Stimulated activated memory B cell treated with anti-CD40 and anti-IgM and Interleukin-4, amounts not matched to agents 10 μg/mL and 1 μg/mL and 100 μg/mL, for 72 hours (primary cell): ENCODE measurements around the gene SHISA8.
A peak's percentile ranks its signal among the peaks of the same experiment; 100 is the strongest.

Experiments
- ATAC-seq: fragments of 150-1000 bp; cut with Tn5 transposase; 2 replicates; pipeline ENCODE4 v1.10.0; 2021
- H3K27ac Mint-ChIP-seq: one replicate; pipeline ENCODE4 v1.8.0; 2022; ENCODE audit warnings: mild to moderate bottlenecking, mixed read lengths
- H3K27me3 Mint-ChIP-seq: one replicate; pipeline ENCODE4 v1.8.0; 2022; ENCODE audit warnings: mixed read lengths
- H3K36me3 Mint-ChIP-seq: one replicate; pipeline ENCODE4 v1.8.0; 2022; ENCODE audit warnings: mixed read lengths
- H3K4me1 Mint-ChIP-seq: one replicate; pipeline ENCODE4 v1.8.0; 2022; ENCODE audit warnings: mixed read lengths
- H3K4me3 Mint-ChIP-seq: one replicate; pipeline ENCODE4 v1.8.0; 2022; ENCODE audit warnings: mild to moderate bottlenecking, moderate library complexity, mixed read lengths
- H3K9me3 Mint-ChIP-seq: one replicate; pipeline ENCODE4 v1.8.0; 2022; ENCODE audit warnings: mixed read lengths

The SHISA8 gene

GRCh38 chr22:41923595-41924276 lies 8.9 kb upstream of the SHISA8 start:
- H3K27ac Mint-ChIP-seq: peak overlapping the region; percentile 96
- no peak for ATAC-seq
- H3K27me3 Mint-ChIP-seq: no peaks in the 10 kb centered on the region
- H3K4me1 Mint-ChIP-seq: peaks cover 76% of the 10 kb centered on the region
- peaks cover 42% of the 10 kb centered on the region for H3K36me3 Mint-ChIP-seq
- H3K9me3 Mint-ChIP-seq: no peaks in the 10 kb centered on the region
- peak overlapping the region; percentile 92 for H3K4me3 Mint-ChIP-seq

DNA sequence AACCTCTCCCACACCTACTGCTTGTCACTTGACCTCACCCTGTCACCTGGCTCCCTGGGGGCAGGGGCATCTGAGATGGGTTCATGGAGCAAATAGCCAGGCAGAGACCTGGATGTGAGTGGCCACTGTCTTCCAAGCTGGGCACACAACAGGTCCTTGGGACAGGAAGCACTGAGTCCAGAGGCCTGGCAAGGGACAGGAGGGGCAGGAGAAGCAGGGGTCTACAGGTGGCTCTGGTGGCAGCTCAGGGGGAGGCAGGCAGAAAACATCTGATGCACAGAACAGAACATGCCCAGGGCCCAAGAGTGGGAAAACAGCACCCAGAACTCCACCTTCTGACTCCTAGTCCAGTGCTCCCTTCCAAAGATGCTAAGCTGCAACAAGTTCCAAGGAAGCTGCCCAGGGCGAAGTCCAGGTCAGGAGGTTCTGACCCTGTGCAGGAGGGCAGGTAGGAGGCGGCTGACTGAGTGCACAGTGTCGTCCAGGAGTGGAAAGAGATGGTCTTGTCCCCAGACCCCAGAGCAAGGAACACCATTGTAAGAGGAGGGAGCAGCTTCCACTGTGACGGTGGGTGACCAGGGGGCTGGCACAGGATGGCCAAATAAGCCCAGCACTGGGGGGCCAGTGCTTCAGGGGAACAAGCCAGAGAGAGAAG lies 8.2 kb upstream of the SHISA8 start:
- Mint-ChIP-seq H3K4me1 (peaks cover 76% of the 10 kb centered on the region), H3K27me3 (no peaks in the 10 kb centered on the region), H3K9me3 (no peaks in the 10 kb centered on the region), H3K27ac (peak overlapping the region; percentile 96), H3K36me3 (peaks cover 42% of the 10 kb centered on the region), H3K4me3 (peak overlapping the region; percentile 92)
- no peak for ATAC-seq

- Mint-ChIP-seq H3K4me1 (peaks cover 76% of the 10 kb centered on the region), H3K27ac (peak overlapping the region; percentile 96), H3K27me3 (no peaks in the 10 kb centered on the region), H3K9me3 (no peaks in the 10 kb centered on the region), H3K36me3 (peaks cover 42% of the 10 kb centered on the region), H3K4me3 (peak overlapping the region; percentile 92)
- no peak for ATAC-seq
Observed at GRCh38 chr22:41922328-41922727, 7.5 kb upstream of the SHISA8 start.

GRCh38 chr22:41920271-41920976 lies 5.5 kb upstream of the SHISA8 start:
- H3K27ac Mint-ChIP-seq: peak overlapping the region; percentile 96
- peaks cover 88% of the 10 kb centered on the region for H3K4me1 Mint-ChIP-seq
- ATAC-seq: peak; percentile 38
- H3K36me3 Mint-ChIP-seq: peaks cover 35% of the 10 kb centered on the region
- H3K9me3 Mint-ChIP-seq: no peaks in the 10 kb centered on the region
- no peaks in the 10 kb centered on the region for H3K27me3 Mint-ChIP-seq
- H3K4me3 Mint-ChIP-seq: peak overlapping the region; percentile 73

DNA sequence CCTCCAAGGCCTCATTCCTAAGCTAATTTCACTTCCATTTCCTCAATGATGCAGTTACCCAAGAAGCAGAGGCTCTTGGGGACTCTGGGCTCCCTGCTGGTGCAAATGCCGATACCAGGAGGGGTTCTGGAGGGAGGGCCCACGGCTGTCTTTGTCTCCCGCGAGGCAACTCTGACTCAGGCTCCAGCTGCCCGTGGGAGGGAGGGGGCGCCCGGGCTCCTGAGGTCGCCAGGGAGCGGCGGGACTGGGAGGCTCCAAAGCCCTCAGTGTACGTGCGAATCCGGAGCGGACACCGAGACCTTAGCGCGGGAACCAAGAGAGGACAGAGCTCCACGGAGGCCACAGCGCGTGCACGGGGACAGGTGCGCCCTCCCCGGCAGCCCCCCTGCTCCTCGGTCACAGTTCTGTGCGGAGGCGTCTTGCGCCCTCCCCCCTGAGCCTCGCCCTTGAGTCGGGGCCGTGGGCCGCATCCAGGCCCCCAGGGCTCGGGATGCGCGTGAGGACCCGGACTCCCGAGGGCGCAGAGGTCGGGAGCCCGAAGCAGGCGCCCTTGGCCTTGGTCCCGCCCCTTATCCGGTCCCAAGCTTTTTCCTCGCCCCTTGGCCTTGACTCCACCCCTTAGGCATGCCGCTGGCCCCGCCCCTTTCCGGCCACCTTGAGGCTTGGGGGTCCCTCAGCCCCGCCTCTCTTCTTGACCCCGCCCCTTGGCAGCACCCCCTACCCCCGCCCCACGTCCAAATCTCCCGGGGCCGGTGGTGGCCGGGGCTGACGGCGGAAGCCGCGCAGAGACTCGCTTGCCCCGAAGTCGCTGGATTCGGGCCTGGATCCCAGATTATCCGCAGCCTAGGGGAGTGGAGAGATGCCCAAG lies 4.7 kb upstream of the SHISA8 start:
- peak overlapping the region; percentile 96 for H3K27ac Mint-ChIP-seq

GRCh38 chr22:41917903-41918791 lies 3.3 kb upstream of the SHISA8 start:
- Mint-ChIP-seq H3K9me3 (no peaks in the 10 kb centered on the region), H3K27ac (peak overlapping the region; percentile 96), H3K27me3 (peaks cover under 1% of the 10 kb centered on the region), H3K4me1 (peaks cover 80% of the 10 kb centered on the region), H3K36me3 (peaks cover 21% of the 10 kb centered on the region), H3K4me3 (peak overlapping the region; percentile 73)
- no peak for ATAC-seq

More for the DNA sequence above, 4.7 kb upstream of the SHISA8 start:
- Mint-ChIP-seq H3K4me1 (peaks cover 84% of the 10 kb centered on the region), H3K27me3 (no peaks in the 10 kb centered on the region), H3K4me3 (peak overlapping the region; percentile 73), H3K36me3 (peaks cover 27% of the 10 kb centered on the region), H3K9me3 (no peaks in the 10 kb centered on the region)
- ATAC-seq: peak; percentile 74

- Mint-ChIP-seq H3K9me3 (no peaks in the 10 kb centered on the region), H3K4me1 (peaks cover 80% of the 10 kb centered on the region), H3K4me3 (peak overlapping the region; percentile 73), H3K36me3 (peaks cover 21% of the 10 kb centered on the region), H3K27ac (peak overlapping the region; percentile 96), H3K27me3 (peaks cover 8% of the 10 kb centered on the region)
- no peak for ATAC-seq
Observed at GRCh38 chr22:41917375-41917902, 2.6 kb upstream of the SHISA8 start.

DNA sequence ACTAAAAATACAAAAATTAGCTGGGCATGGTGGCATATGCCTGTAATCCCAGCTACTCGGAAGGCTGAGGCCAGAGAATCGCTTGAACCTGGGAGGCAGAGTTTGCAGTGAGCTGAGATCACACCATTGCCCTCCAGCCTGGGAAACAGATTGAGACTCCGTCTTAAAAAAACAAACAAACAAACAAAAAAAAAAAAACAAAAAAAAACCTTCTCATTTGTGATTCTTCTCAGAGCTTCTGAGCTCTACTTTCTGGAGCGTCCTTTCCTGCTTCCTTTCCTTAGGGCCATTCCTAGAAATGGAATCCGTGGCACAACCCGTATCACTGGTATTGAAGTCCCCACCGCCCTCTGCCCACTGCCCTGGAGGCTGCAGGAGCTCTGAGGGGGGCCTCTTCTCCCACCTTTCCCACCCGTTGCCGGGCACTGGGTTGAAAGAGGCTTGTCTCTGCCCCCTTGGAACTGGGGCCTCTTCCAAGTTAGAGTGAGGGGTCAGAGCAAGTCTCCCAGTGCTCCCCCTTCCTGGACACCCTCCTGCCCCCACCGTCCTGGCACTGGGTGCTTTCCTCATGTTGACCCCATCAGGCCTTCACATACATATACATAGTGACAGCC lies 2.0 kb upstream of the SHISA8 start:
- peaks cover 80% of the 10 kb centered on the region for H3K4me1 Mint-ChIP-seq
- H3K36me3 Mint-ChIP-seq: peaks cover 20% of the 10 kb centered on the region
- no peaks in the 10 kb centered on the region for H3K9me3 Mint-ChIP-seq
- no peak for ATAC-seq
- peak overlapping the region; percentile 96 for H3K27ac Mint-ChIP-seq
- no peak overlapping the region for H3K4me3 Mint-ChIP-seq
- H3K27me3 Mint-ChIP-seq: peaks cover 13% of the 10 kb centered on the region

DNA sequence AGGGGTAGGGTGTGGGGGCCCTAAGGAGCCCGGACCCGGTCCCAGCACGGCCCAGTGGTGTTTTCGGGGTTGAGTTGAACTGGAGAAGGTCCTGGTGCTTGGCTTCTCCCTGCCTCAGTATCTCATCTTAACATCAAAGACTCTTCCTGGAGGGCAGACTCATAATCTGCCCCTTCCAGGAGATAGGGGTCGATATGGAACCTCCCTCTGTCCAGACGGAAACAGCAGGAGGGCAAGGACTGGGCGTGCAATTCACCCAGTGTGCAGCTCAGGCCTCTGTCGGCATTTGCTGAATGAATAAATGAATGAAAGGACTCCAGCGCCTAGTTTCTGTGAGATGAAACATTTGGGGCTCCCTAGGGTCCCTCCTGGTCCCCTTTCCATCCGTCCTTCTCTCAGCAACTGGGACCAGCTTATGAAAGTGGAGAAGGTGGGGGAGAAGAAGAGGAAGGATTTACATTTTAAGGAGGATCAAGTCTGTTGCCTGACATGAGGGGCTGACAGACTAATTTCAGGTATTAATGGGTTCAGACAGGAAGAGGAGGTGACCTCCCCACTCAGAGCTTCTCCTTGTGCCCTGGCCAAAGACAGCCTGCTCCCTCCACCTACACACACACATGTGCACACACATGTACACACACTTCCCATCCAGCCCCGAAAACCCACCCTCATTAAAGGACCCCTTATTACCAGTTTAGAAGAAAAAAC lies 1.1 kb upstream of the SHISA8 start:
- Mint-ChIP-seq H3K4me3 (peak overlapping the region; percentile 65), H3K36me3 (peaks cover 13% of the 10 kb centered on the region), H3K9me3 (no peaks in the 10 kb centered on the region), H3K4me1 (peaks cover 80% of the 10 kb centered on the region), H3K27me3 (peaks cover 22% of the 10 kb centered on the region), H3K27ac (peak overlapping the region; percentile 96)
- no peak for ATAC-seq

DNA sequence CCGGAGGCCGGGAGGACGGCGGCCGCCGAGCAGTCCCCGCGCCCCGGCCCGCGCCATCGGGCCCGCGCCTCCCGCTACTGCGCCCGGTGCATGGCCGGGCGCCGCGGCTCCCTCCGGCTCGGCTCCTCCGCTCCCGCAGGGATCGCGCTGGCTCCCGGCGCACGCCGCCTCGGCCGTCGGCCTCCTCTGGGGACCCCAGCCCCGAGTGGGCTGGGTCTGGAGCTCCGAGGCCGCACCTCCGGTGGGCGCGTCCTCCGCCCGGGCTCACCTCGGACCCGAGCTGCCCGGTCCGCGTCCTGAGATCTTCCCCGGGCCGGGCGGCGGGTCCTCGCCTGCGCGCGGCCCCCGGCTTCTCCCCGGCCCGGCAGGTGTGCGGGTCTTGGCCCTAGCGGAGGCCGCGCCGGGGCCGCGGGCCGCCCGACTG lies 251 bp downstream of the SHISA8 start:
- Mint-ChIP-seq H3K27me3 (peaks cover 22% of the 10 kb centered on the region), H3K36me3 (peaks cover 12% of the 10 kb centered on the region), H3K4me1 (peaks cover 71% of the 10 kb centered on the region), H3K27ac (no peak overlapping the region), H3K4me3 (no peak overlapping the region), H3K9me3 (no peaks in the 10 kb centered on the region)
- no peak for ATAC-seq

DNA sequence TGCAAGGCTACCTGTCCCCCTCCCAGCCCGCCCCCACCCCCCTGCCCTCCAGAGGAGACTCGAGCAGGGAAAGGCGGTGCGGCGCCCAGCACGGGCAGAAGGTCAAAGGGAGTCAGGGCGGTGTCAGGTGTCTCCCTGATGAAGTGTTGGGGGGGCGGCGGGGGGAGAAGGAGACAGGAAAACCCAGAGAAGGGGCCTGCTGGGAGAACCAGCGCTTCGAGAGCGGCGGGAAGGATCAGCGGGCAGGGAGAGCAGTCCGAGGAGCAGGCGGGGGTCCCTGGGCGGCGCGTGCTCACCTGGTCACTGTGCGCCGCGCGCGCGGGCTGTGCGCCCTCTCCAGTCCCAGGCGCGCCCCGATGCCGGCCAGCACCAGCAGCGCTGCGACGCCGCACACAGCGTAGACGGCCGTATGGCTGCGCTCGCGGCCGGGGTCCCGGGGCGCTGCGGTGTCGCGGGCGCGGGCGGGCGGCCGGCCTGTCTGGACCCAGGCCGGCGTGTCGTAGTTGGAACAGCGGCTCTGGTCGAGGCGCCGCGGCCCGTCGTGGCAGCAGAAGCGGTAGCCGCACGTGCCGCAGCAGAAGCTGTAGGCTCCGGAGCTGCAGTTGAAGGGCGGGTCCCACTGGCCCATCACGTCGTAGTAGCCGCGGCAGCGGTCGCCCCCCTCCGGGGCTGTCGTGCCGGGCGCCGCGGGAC lies 886 bp downstream of the SHISA8 start:
- ATAC-seq: no peak
- Mint-ChIP-seq H3K4me1 (peaks cover 71% of the 10 kb centered on the region), H3K36me3 (peaks cover 12% of the 10 kb centered on the region), H3K4me3 (peak overlapping the region; percentile 77), H3K27ac (peak overlapping the region; percentile 83), H3K27me3 (peaks cover 22% of the 10 kb centered on the region), H3K9me3 (no peaks in the 10 kb centered on the region)

GRCh38 chr22:41913040-41913719 lies 1.7 kb downstream of the SHISA8 start:
- peaks cover 71% of the 10 kb centered on the region for H3K4me1 Mint-ChIP-seq
- no peaks in the 10 kb centered on the region for H3K9me3 Mint-ChIP-seq
- H3K27me3 Mint-ChIP-seq: peaks cover 22% of the 10 kb centered on the region
- peak overlapping the region; percentile 83 for H3K27ac Mint-ChIP-seq
- no peak for ATAC-seq
- H3K4me3 Mint-ChIP-seq: peak overlapping the region; percentile 77
- peaks cover 12% of the 10 kb centered on the region for H3K36me3 Mint-ChIP-seq
